Fibroblast of villous mesenchyme (primary cell): Measurements from ENCODE around the gene RBFOX2. TPM values are rescaled to one million over a fixed set of nuclear protein-coding genes. Genes with fewer than 3 reads are reported as not detected.

Experiments
- DNase-seq: peaks from one replicate; pipeline ENCODE4 v3.0.0-alpha.2; 2010; ENCODE audit warnings: low read depth
- H3K4me3 ChIP-seq: 2 replicates; pipeline ENCODE4 v1.5.1; 2011; ENCODE audit warnings: low read depth, mild to moderate bottlenecking, low read length
- CTCF ChIP-seq: IDR thresholded peaks from 2 replicates; pipeline ENCODE4 v1.5.1; 2012; ENCODE audit warnings: low read depth, mild to moderate bottlenecking, low read length; ENCODE audit not compliant: insufficient read depth
- total RNA-seq: library from RNA; depleted of rRNA; stranded (reverse); fragments of >200 nt; gene quantifications from 2 replicates; pipeline ENCODE4 v1.2.3, GENCODE V29; 2012

RBFOX2 gene
- total RNA-seq, 1 donor = 174 TPM

DNA sequence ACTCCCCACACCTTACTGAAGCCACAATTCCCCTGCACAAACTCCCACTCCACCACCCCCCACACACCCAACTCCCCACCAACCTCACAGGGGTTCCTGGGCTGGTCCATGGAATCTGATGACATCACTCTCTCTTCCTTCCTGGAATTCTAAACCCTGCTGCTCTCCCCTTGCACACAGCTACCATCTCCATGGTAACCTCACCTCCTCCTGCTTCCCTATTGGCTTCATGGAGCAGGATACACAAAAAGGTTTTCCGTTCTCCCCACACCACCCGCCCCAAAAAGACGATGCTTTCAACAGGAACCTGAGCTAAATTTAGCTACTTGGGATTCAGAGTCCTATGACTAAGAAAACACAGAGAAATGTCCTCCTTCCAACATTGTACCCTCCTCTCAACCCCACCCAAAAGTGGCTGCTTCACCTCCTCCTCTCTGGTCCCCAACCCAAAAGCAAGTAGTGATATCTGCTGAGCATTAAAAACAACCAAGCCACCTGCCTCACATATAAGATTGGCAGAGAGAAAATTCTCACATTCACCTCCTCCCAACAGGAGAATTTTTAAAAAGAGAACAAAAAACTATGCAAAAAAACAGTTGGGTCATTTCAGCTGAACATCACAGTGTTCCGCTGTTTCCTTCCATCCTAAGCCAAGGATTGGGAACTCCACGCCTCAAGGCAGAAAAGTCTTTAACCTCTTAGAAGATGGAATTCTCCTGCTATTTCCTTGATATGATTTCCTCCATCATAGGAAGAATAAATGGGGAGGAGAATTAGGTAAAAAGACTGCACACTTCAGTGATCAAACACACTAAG is 66.9 kb downstream of the RBFOX2 start:
- DNase-seq = peak; percentile 54
- no peak overlapping the region for H3K4me3 ChIP-seq
- TF ChIP-seq CTCF = no peak

GRCh38 chr22:35960854-35961253 is 67.8 kb downstream of the RBFOX2 start:
- DNase-seq = no peak
- TF ChIP-seq CTCF = no peak
- no peak overlapping the region for H3K4me3 ChIP-seq

- TF ChIP-seq CTCF = no peak
- H3K4me3 ChIP-seq = no peak overlapping the region
- no peak for DNase-seq
Measured at GRCh38 chr22:35959121-35959800, 69.4 kb downstream of the RBFOX2 start.

GRCh38 chr22:35958334-35958733 is 70.3 kb downstream of the RBFOX2 start:
- no peak for DNase-seq
- no peak for TF ChIP-seq CTCF
- H3K4me3 ChIP-seq = no peak overlapping the region

DNA sequence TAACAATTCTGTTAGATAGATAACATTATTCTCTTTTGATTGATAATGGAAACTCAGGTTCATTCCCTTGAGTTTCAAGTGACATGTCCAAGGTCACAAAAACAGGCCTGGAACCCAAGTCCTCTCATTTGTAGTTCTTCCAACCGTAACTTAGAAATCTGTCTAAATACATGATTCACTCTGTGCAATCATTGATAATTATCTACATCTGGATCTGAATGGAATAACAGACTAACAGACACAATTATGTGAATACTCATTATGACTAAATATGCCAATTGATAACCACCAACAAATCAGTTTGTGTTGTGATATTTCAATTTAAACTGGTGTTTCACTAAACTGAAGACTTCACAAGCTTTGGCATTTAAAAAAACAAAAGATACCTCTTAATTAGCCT is 71.0 kb downstream of the RBFOX2 start:
- H3K4me3 ChIP-seq = no peak overlapping the region
- DNase-seq = no peak
- no peak for TF ChIP-seq CTCF

DNA sequence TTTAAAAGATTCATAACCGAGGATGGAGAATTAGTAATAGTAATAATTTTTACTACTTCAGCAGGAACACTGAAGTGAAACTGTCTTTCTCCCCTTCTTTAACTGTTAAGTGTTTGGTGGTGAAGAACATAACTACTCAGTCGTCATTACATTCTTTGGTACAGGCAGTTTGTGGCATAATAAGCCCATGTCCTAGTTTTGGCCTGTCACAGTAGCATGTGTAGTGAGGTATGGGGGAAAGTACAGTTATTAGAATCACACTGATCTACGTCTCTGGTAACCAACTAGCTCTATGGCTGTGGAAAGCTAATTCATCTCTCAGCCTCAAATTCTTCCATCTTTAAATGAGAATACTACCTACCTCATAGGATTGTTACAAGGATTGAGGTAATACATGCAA is 71.8 kb downstream of the RBFOX2 start:
- no peak for DNase-seq
- no peak for TF ChIP-seq CTCF

More for the DNA sequence above, 71.8 kb downstream of the RBFOX2 start:
- H3K4me3 ChIP-seq = no peak overlapping the region
